Loucy (cell line): ENCODE data around the gene PRSS58.

Source experiments
- H2AFZ ChIP-seq: fragments of 200-600 bp; sonication (generic); 2 replicates; pipeline ENCODE4 v1.6.0; 2016; ENCODE audit warnings: antibody characterized with exemption, mild to moderate bottlenecking, low read length, moderate library complexity
- H3F3A ChIP-seq: fragments of 200-600 bp; 2 replicates; pipeline ENCODE4 v1.6.0; 2016; ENCODE audit warnings: antibody characterized with exemption, low read depth, mild to moderate bottlenecking
- H3K27me3 ChIP-seq: fragments of 200-600 bp; sonication (generic); 2 replicates; pipeline ENCODE4 v1.6.1; 2014; ENCODE audit warnings: low read length, mild to moderate bottlenecking; ENCODE audit not compliant: insufficient read depth, poor library complexity, severe bottlenecking
- H3K36me3 ChIP-seq: fragments of 200-600 bp; sonication (generic); 2 replicates; pipeline ENCODE4 v1.6.1; 2016; ENCODE audit warnings: low read length; ENCODE audit not compliant: insufficient read depth
- H3K4me1 ChIP-seq: fragments of 200-600 bp; sonication (generic); 2 replicates; pipeline ENCODE4 v1.5.1; 2014; ENCODE audit warnings: low read length, mild to moderate bottlenecking; ENCODE audit not compliant: insufficient read depth, poor library complexity, severe bottlenecking
- H3K4me2 ChIP-seq: fragments of 200-600 bp; sonication (generic); 2 replicates; pipeline ENCODE4 v1.6.0; 2014; ENCODE audit warnings: antibody characterized with exemption, low read length, low read depth, mild to moderate bottlenecking; ENCODE audit not compliant: poor library complexity, severe bottlenecking
- H3K4me3 ChIP-seq: fragments of 200-600 bp; sonication (generic); 2 replicates; pipeline ENCODE4 v1.5.1; 2014; ENCODE audit warnings: low read length, mild to moderate bottlenecking, mixed read lengths; ENCODE audit not compliant: poor library complexity, severe bottlenecking
- H3K79me2 ChIP-seq: fragments of 200-600 bp; sonication (generic); 2 replicates; pipeline ENCODE4 v1.6.1; 2014; ENCODE audit warnings: low read length; ENCODE audit not compliant: insufficient read depth
- H3K9ac ChIP-seq: fragments of 200-600 bp; sonication (generic); 2 replicates; pipeline ENCODE4 v1.6.0; 2014; ENCODE audit warnings: mild to moderate bottlenecking, low read depth, low read length, moderate library complexity; ENCODE audit not compliant: poor library complexity, severe bottlenecking
- H3K9me2 ChIP-seq: fragments of 200-600 bp; sonication (generic); replicated peaks from 2 replicates; pipeline ENCODE4 v1.6.1; 2016; ENCODE audit warnings: low read depth, low read length, mixed read lengths
- H3K9me3 ChIP-seq: fragments of 200-600 bp; sonication (generic); 2 replicates; pipeline ENCODE4 v1.6.1; 2014; ENCODE audit warnings: mild to moderate bottlenecking, antibody characterized with exemption, low read length, low read depth; ENCODE audit not compliant: insufficient read depth
- H4K20me1 ChIP-seq: fragments of 200-600 bp; sonication (generic); 2 replicates; pipeline ENCODE4 v1.6.0; 2014; ENCODE audit warnings: antibody characterized with exemption, low read length, mild to moderate bottlenecking; ENCODE audit not compliant: insufficient read depth, poor library complexity, severe bottlenecking
- EZH2phosphoT487 ChIP-seq: fragments of 200-600 bp; IDR thresholded peaks from 2 replicates; pipeline ENCODE4 v1.6.1; 2018; ENCODE audit warnings: antibody characterized with exemption, mild to moderate bottlenecking, moderate library complexity, borderline replicate concordance
- TF ChIP-seq, protein P1 (sequence below): fragments of 200-600 bp; sonication (generic); conservative IDR thresholded peaks from 2 replicates; pipeline ENCODE4 v1.5.1; 2014; ENCODE audit warnings: mild to moderate bottlenecking, antibody characterized with exemption, low read length

PRSS58 gene

DNA sequence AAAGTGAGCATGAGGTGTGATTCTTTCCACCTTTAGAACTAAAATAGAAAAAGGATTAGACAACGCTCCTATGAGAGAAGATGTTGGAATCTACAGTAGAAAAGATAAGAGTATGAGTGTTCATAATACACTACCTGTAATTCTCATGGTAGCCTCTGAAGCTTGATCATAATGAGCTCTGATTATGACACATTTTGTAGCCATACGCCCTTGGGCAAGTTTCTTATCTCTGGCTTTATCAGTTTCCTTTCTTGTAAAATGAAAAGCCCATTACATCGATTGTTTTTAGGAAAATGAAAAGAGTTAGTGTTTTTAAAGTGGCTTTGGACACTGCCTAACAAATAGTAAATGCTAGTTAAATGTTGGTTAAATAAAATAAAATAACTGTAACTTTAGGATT is 22.4 kb upstream of the PRSS58 start:
- no peak overlapping the region for H3K4me3 ChIP-seq
- H3K4me1 ChIP-seq: no peaks in the 10 kb centered on the region
- H3K9me3 ChIP-seq: peaks cover 6% of the 10 kb centered on the region
- H3K4me2 ChIP-seq: no peak overlapping the region
- no peaks in the 10 kb centered on the region for H4K20me1 ChIP-seq
- H3K9ac ChIP-seq: no peak overlapping the region
- H3K36me3 ChIP-seq: no peaks in the 10 kb centered on the region
- TF ChIP-seq, protein P1, sequence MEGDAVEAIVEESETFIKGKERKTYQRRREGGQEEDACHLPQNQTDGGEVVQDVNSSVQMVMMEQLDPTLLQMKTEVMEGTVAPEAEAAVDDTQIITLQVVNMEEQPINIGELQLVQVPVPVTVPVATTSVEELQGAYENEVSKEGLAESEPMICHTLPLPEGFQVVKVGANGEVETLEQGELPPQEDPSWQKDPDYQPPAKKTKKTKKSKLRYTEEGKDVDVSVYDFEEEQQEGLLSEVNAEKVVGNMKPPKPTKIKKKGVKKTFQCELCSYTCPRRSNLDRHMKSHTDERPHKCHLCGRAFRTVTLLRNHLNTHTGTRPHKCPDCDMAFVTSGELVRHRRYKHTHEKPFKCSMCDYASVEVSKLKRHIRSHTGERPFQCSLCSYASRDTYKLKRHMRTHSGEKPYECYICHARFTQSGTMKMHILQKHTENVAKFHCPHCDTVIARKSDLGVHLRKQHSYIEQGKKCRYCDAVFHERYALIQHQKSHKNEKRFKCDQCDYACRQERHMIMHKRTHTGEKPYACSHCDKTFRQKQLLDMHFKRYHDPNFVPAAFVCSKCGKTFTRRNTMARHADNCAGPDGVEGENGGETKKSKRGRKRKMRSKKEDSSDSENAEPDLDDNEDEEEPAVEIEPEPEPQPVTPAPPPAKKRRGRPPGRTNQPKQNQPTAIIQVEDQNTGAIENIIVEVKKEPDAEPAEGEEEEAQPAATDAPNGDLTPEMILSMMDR: no peak
- TF ChIP-seq EZH2phosphoT487: no peak
- H3K9me2 ChIP-seq: no peaks in the 10 kb centered on the region
- H3K79me2 ChIP-seq: no peaks in the 10 kb centered on the region
- no peaks in the 10 kb centered on the region; the same call in 1 of the 2 replicates for H3F3A ChIP-seq
- no peak overlapping the region for H2AFZ ChIP-seq
- H3K27me3 ChIP-seq: no peaks in the 10 kb centered on the region

DNA sequence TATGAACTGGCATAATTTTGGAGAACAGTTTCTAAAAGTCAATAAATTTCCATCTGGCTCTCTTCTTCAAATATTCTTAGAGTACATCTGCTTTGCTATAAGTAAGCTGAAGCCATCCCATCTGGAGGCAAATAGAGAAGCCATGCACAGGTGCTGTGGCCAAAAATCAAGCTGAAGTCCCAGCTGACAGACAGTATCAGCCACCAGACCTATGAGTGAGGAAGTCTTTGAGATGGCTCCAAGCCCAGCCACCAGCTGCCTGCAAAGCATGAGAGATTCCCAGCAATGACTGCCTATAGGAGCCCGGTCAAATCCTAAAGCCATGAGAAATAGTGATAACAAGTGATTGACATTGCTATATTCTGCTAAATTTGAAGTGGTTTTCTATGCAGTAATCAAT is 21.7 kb upstream of the PRSS58 start:
- H3K27me3 ChIP-seq: no peaks in the 10 kb centered on the region
- no peaks in the 10 kb centered on the region for H4K20me1 ChIP-seq
- H3K4me1 ChIP-seq: no peaks in the 10 kb centered on the region
- H3F3A ChIP-seq: no peaks in the 10 kb centered on the region; the same call in 1 of the 2 replicates
- no peak overlapping the region for H3K4me3 ChIP-seq
- no peaks in the 10 kb centered on the region for H3K36me3 ChIP-seq
- no peaks in the 10 kb centered on the region for H3K79me2 ChIP-seq
- no peak overlapping the region for H3K4me2 ChIP-seq
- H3K9ac ChIP-seq: no peak overlapping the region
- H2AFZ ChIP-seq: no peak overlapping the region
- TF ChIP-seq, protein P1: no peak
- TF ChIP-seq EZH2phosphoT487: no peak
- H3K9me2 ChIP-seq: no peaks in the 10 kb centered on the region
- H3K9me3 ChIP-seq: peaks cover 10% of the 10 kb centered on the region

DNA sequence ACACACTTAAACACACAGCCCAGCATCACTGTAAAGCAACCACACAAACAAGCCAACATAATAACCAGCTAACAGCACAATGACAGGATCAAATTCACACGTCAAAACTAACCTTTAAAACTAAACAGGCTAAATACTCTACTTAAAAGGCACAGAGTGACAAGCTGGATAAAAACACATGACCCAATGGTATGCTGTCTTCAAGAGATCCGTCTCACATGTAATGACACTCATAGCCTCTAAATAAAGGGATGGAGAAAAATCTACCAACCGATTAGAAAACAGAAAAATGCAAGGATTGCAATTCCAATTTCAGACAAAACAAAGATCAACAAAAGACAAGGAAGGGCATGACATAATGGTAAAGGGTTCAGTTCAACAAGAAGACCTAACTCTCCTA is 17.2 kb upstream of the PRSS58 start:
- Histone ChIP-seq H3K9me2 (no peaks in the 10 kb centered on the region), H2AFZ (no peak overlapping the region), H3K36me3 (no peaks in the 10 kb centered on the region), H3K79me2 (no peaks in the 10 kb centered on the region), H3K27me3 (no peaks in the 10 kb centered on the region), H3K9ac (no peak overlapping the region), H3F3A (no peaks in the 10 kb centered on the region), H4K20me1 (no peaks in the 10 kb centered on the region), H3K4me2 (no peak overlapping the region), H3K9me3 (peaks cover 10% of the 10 kb centered on the region), H3K4me3 (no peak overlapping the region), H3K4me1 (no peaks in the 10 kb centered on the region)
- TF ChIP-seq, protein P1: no peak
- TF ChIP-seq EZH2phosphoT487: no peak
